GM12878 (cell line): Measurements from ENCODE around the gene BACE2. TPM values are rescaled to one million over a fixed set of nuclear protein-coding genes. Genes with fewer than 3 reads are reported as not detected.
"Not testable (repeated sequence)": the region's sequence is repeated elsewhere in the genome, so short reads cannot be mapped to it uniquely, and the experiment has no call there.

Source experiments
- ATAC-seq: fragments of 200-7000 bp; cut with Tn5 transposase; 3 replicates; pipeline ENCODE4 v1.9.1; 2020; ENCODE audit warnings: mild to moderate bottlenecking, moderate library complexity
- BruUV-seq: library from RNA; stranded (reverse); fragments of 400-500 nt; replicated peaks from 2 replicates; lab custom pipeline; 2021; lab: Mats Ljungman, UMichigan
- CTCF ChIA-PET: fragments of 300-600 bp; sonication (Branson Sonifier 250); formaldehyde crosslinking; extraction: SDS; loops from one replicate; lab custom pipeline; 2021; ENCODE audit warnings: inconsistent platforms; lab: Yijun Ruan, JAX
- POLR2A ChIA-PET: fragments of 350-600 bp; formaldehyde crosslinking; extraction: SDS; loops from one replicate; lab custom pipeline; 2021; ENCODE audit warnings: inconsistent platforms; lab: Charles Lee
- RAD21 ChIA-PET: fragments of 300-600 bp; sonication (Branson Sonifier 250); formaldehyde crosslinking; loops from one replicate; lab custom pipeline; 2023; ENCODE audit warnings: antibody characterized with exemption; ENCODE audit not compliant: unreplicated experiment; lab: Charles Lee
- SMC1A ChIA-PET: fragments of 300-600 bp; sonication (Branson Sonifier 250); formaldehyde crosslinking; loops from one replicate; lab custom pipeline; 2023; ENCODE audit not compliant: unreplicated experiment, uncharacterized antibody; lab: Charles Lee
- DNase-seq: peaks from one replicate; pipeline ENCODE4 v3.0.0-alpha.2; 2011; ENCODE audit warnings: low read depth, low spot score
- FAIRE-seq: peaks from 3 replicates; lab custom pipeline; 2011; peaks lifted over from hg19 to GRCh38; lab: Jason Lieb, UNC
- H2AFZ ChIP-seq: 2 replicates; pipeline ENCODE4 v1.6.0; 2011; ENCODE audit warnings: low read depth, low read length, control low read depth; ENCODE audit not compliant: control insufficient read depth
- H3K27ac ChIP-seq: 2 replicates; pipeline ENCODE4 v1.5.1; 2011; ENCODE audit warnings: control low read depth; ENCODE audit not compliant: control insufficient read depth, insufficient read depth
- H3K27me3 ChIP-seq, 2 experiments: replicated peaks in 1 of 2; 2 replicates each; pipeline versions ENCODE4 v1.6.0 to v1.6.1; 2011; ENCODE audit warnings: low read length in 1 of 2; ENCODE audit not compliant: control insufficient read depth in 2 of 2, insufficient read depth in 2 of 2
- H3K36me3 ChIP-seq, 2 experiments: 2 replicates each; pipeline ENCODE4 v1.5.1; 2011; ENCODE audit warnings: low read length in 1 of 2; ENCODE audit not compliant: control insufficient read depth in 2 of 2, insufficient read depth in 2 of 2
- H3K4me1 ChIP-seq: 2 replicates; pipeline ENCODE4 v1.6.1; 2011; ENCODE audit warnings: mild to moderate bottlenecking, low read length, moderate library complexity, mixed read lengths; ENCODE audit not compliant: control insufficient read depth, insufficient read depth
- H3K4me2 ChIP-seq: 2 replicates; pipeline ENCODE4 v1.6.0; 2011; ENCODE audit warnings: control low read depth; ENCODE audit not compliant: control insufficient read depth, insufficient read depth
- H3K4me3 ChIP-seq: fragments of 200-600 bp; sonication (generic); 2 replicates; pipeline ENCODE4 v1.5.1; 2016
- H3K79me2 ChIP-seq: 2 replicates; pipeline ENCODE4 v1.6.0; 2011; ENCODE audit warnings: low read length; ENCODE audit not compliant: control insufficient read depth, insufficient read depth
- H3K9ac ChIP-seq: 2 replicates; pipeline ENCODE4 v1.8.0; 2011; ENCODE audit warnings: low read length, control low read depth, mixed read lengths; ENCODE audit not compliant: control insufficient read depth, insufficient read depth
- H3K9me3 ChIP-seq: replicated peaks from 3 replicates; pipeline ENCODE4 v1.5.1; 2011; ENCODE audit warnings: mild to moderate bottlenecking, low read length; ENCODE audit not compliant: control insufficient read depth, insufficient read depth
- H4K20me1 ChIP-seq: 2 replicates; pipeline ENCODE4 v1.6.0; 2011; ENCODE audit not compliant: control insufficient read depth, insufficient read depth
- MTA3 ChIP-seq: IDR thresholded peaks from 2 replicates; pipeline ENCODE4 v1.6.1; 2012; ENCODE audit warnings: low read length, inconsistent platforms, borderline replicate concordance
- WGBS: methylation state at CpG from one replicate; pipeline ENCODE4 v1.1.6; 2016; ENCODE audit warnings: low lambda C conversion rate; ENCODE audit not compliant: insufficient replicate concordance, insufficient coverage; ENCODE audit errors: missing lambda C conversion rate; 5-methylcytosine and 5-hydroxymethylcytosine counted together
- in situ Hi-C: fragments of 300-500 bp; cut with MboI; formaldehyde crosslinking; loops from 9 replicates; pipeline ENCODE4 v1.14.3; 2018; ENCODE audit warnings: mixed read lengths
- intact Hi-C: fragments of 100-400 bp; cut with micrococcal nuclease; formaldehyde crosslinking; loops from one replicate; pipeline ENCODE4 v1.14.2; 2022; ENCODE audit not compliant: unreplicated experiment
- polyA plus RNA-seq, 11 experiments: library from polyadenylated mRNA; depleted of rRNA in 4 of 11; unstranded in 6 of 11; stranded (reverse) in 5 of 11; fragments of >200 nt; fragmentation: Nextera tagmentation in 4 of 11; fragmentation: Illumina TruSeq in 1 of 11; extraction: Ambion mirVana in 4 of 11; extraction: Trizol in 1 of 11; gene quantifications; 1 replicate in 1 of 11; 2 replicates in 10 of 11; pipeline versions ENCODE4 v1.2.1 to v1.2.3, GENCODE V29; 2011 to 2016; ENCODE audit warnings: inconsistent platforms in 2 of 11, missing spikeins in 2 of 11, low read depth in 1 of 11
- total RNA-seq, 4 experiments: library from RNA; depleted of rRNA in 3 of 4; stranded (reverse); fragments of >200 nt in 3 of 4; fragmentation: Illumina TruSeq in 1 of 4; extraction: Trizol in 1 of 4; gene quantifications; 2 replicates each; pipeline versions ENCODE4 v1.2.1 to v1.2.3, GENCODE V29; 2013 to 2021

BACE2 gene
- total and polyA plus RNA-seq, 10 of the 15 experiments (the other 5 are each of a cell fraction or from before 2014, with no cell fraction given), result 0.04 to 0.69 (median 0.18) TPM; not detected in 5

DNA sequence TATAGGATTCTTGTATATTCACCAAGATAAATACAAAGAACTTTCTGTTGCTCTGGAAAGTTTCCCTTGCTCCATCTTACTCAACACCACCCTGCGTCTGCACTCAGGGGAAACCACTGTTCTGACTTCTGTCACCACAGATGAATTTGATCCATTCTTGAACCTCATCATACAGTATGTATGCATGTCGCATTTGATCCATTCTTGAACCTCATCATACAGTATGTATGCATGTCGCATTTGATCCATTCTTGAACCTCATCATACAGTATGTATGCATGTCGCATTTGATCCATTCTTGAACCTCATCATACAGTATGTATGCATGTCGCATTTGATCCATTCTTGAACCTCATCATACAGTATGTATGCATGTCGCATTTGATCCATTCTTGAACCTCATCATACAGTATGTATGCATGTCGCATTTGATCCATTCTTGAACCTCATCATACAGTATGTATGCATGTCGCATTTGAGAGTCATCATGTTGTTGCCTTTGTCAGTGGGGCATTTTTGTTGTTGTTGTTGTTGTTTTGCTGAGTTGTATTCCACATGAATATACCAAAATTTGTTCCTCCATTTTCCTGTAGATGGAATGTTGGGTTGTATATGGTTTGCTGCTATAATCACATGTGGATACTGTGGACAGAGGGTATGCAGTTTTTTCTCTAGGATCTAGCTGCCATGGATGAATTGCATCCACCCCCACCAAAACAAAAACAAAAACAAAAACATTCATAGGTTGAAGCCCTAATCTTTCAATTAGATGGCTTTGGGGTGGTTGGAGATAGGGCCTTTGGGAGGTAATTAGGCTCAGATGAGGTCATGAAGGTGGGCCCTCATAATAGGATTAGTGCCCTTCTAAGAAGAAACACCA is 145.6 kb downstream of the BACE2 start:
- RAD21 ChIA-PET, SMC1A ChIA-PET, H4K20me1 ChIP-seq: not testable (repeated sequence)

DNA sequence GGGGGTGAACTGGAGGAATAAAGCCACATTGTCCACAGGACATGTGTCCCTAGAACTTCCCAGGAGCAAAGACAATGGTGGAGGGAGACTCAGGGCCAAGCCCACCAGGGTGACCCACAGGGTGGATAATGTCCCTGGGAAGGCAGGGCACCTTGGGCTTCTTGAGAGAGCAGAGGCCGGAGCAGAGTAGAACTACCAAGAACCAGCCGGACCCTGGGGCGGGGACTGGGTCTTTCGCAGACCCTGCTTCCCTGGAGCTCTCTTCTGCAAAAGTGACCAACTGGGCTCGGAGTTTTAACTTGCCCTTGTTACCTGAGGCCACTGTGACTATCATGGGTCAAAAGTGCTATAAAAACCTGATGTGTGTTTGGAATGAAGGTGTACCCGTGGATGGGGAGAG is 147.8 kb downstream of the BACE2 start:
- ChIA-PET CTCF (interaction anchor here (1.2 kb wide), 1 partner anchor 32 kb away, joined by 3 read pairs; no protein-coding TSS in a partner anchor), POLR2A (no interaction called here), SMC1A (no interaction called here), RAD21 (no interaction called here)
- WGBS, result 62% methylated on average over 6 of the region's 6 CpGs
- Histone ChIP-seq H3K4me3 (no peak overlapping the region), H3K9me3 (no peaks in the 10 kb centered on the region), H3K27me3 (peaks cover 0 to 2% of the 10 kb centered on the region in 2 experiments; a peak in 1 of 4 replicates), H4K20me1 (no peaks in the 10 kb centered on the region), H3K4me1 (no peaks in the 10 kb centered on the region), H3K9ac (no peak overlapping the region), H3K36me3 (no peaks in the 10 kb centered on the region), H3K79me2 (no peaks in the 10 kb centered on the region), H2AFZ (no peak overlapping the region), H3K4me2 (no peak overlapping the region), H3K27ac (no peak overlapping the region)
- DNase-seq, result no peak
- BruUV-seq, result no TSS peak
- TF ChIP-seq MTA3, result no peak
- intact Hi-C loops, result no loop called here
- ATAC-seq, result no peak
- in situ Hi-C loops, result no loop called here
- FAIRE-seq, result no peak

More for the DNA sequence above, 145.6 kb downstream of the BACE2 start:
- POLR2A ChIA-PET, ATAC-seq, H3K36me3 ChIP-seq, H3K4me1 ChIP-seq, H3K79me2 ChIP-seq, intact Hi-C loops, in situ Hi-C loops, BruUV-seq, H2AFZ ChIP-seq, H3K4me3 ChIP-seq, H3K27ac ChIP-seq, H3K27me3 ChIP-seq, DNase-seq, CTCF ChIA-PET, H3K4me2 ChIP-seq, H3K9me3 ChIP-seq, H3K9ac ChIP-seq, FAIRE-seq: not testable (repeated sequence)
- 65% methylated on average over 4 of the region's 8 CpGs for WGBS
